ENCODE measurements around the gene PRMT2. TPM values are rescaled to one million over a fixed set of nuclear protein-coding genes. Genes with fewer than 3 reads are reported as not detected.

The PRMT2 gene
- total RNA-seq, 1 donor from 2014 or later = 74.8 TPM

DNA sequence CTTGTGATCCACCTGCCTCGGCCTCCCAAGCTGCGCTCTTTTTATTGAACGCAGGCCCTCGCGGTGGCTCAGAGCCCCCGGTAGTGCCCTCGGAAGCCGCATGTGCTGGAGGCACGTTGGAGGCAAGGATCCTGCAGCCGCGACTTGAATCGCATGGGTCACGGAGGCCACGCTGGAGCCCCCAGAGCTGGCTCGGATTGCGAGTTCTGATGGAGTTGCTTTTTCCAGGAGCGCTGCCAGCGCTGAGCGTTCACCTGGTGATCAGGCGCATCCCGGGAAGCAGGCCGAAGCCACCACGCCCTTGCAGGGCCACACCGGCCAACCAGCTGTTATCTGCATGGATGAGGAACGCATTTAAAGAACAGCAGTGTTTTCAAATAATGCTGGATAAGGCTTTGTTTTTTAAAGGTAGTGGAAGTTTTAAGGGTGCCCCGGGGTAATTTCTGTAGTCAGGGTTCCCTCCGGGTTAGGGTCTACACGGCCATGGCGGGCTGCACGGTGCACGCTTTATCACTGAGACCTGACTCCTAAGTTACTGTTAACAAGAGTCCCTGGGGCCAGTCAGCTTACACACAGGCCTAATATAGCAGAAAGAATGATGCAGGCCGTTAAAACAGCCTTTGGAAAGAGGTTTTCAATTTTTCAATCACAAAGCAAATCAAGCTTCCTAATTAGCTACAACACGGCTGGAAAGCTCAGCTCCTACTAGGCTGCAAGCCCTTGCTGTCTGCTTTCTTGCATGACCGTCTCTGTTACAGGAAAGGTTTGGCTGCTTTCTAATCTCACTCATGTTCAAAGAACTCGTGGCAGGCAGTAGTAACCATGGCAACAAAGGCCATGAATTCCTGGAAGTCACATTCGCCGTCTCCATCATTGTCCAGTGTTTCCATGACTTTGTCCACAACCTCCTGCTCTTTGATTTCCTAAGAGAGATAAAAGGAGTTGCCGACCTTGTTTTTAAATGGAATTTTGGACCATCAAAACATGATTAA, 36.6 kb upstream of the PRMT2 start:
- Mint-ChIP-seq H3K4me3 (peak overlapping the region; percentile 44), H3K36me3 (no peaks in the 10 kb centered on the region), H3K9me3 (no peaks in the 10 kb centered on the region), H3K27me3 (no peaks in the 10 kb centered on the region), H3K4me1 (ENCODE audit: unreplicated experiment) (peaks cover 23% of the 10 kb centered on the region), H3K27ac (peak overlapping the region; percentile 8)
- TF ChIP-seq, protein P1, sequence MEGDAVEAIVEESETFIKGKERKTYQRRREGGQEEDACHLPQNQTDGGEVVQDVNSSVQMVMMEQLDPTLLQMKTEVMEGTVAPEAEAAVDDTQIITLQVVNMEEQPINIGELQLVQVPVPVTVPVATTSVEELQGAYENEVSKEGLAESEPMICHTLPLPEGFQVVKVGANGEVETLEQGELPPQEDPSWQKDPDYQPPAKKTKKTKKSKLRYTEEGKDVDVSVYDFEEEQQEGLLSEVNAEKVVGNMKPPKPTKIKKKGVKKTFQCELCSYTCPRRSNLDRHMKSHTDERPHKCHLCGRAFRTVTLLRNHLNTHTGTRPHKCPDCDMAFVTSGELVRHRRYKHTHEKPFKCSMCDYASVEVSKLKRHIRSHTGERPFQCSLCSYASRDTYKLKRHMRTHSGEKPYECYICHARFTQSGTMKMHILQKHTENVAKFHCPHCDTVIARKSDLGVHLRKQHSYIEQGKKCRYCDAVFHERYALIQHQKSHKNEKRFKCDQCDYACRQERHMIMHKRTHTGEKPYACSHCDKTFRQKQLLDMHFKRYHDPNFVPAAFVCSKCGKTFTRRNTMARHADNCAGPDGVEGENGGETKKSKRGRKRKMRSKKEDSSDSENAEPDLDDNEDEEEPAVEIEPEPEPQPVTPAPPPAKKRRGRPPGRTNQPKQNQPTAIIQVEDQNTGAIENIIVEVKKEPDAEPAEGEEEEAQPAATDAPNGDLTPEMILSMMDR (conservative IDR thresholded peaks at IDR 0.05) = no peak
- DNase-seq (ENCODE audit: extremely low spot score, unreplicated experiment) = no peak

DNA sequence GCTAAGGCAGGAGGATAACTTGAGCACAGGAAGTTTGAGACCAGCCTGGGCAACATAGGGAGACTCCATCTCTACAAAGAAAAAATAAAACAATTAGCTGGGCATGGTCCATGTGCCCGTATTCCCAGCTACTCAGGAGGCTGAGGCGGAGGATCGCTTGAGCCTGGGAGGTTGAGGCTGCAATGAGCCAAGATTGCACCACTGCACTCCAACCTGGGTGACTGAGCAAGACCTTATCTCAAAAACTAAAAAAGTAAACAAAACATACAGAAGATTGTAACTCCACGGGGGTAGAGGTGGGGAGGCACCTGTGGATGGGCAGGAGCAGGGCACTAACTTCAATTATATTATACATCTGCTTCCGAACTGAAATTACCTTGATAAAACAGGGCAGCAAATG, 35.2 kb upstream of the PRMT2 start:
- H3K36me3 Mint-ChIP-seq = no peaks in the 10 kb centered on the region
- DNase-seq (ENCODE audit: extremely low spot score, unreplicated experiment) = no peak
- H3K4me3 Mint-ChIP-seq = no peak overlapping the region
- H3K27me3 Mint-ChIP-seq = peaks cover 2% of the 10 kb centered on the region
- TF ChIP-seq, protein P1 (conservative IDR thresholded peaks at IDR 0.05) = no peak
- no peak overlapping the region for H3K27ac Mint-ChIP-seq
- peaks cover 35% of the 10 kb centered on the region for H3K4me1 Mint-ChIP-seq (ENCODE audit: unreplicated experiment)
- no peaks in the 10 kb centered on the region for H3K9me3 Mint-ChIP-seq

DNA sequence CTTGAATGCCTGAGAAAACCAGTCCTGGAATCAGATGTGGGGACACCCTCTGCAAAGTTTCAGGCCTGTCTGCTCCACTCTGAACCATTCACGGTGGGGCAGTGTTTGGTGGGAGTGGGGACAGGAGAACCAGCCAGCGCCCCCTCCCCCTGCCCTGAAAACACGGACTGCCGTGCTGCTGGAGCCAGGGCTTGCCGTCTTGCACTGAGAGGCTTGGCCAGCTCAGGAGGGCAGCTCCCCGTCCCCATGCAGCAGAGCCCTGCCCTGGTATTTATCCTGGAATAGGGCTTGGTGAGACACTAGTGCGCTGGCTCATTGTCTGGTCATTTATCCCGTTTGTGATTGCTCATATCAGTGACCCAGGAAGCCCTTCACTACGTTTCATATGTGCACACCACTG, 34.5 kb upstream of the PRMT2 start:
- Mint-ChIP-seq H3K4me1 (ENCODE audit: unreplicated experiment) (peaks cover 35% of the 10 kb centered on the region), H3K9me3 (no peaks in the 10 kb centered on the region), H3K27ac (no peak overlapping the region), H3K4me3 (no peak overlapping the region), H3K36me3 (no peaks in the 10 kb centered on the region), H3K27me3 (peaks cover 2% of the 10 kb centered on the region)
- TF ChIP-seq, protein P1 (conservative IDR thresholded peaks at IDR 0.05) = no peak
- DNase-seq (ENCODE audit: extremely low spot score, unreplicated experiment) = no peak

DNA sequence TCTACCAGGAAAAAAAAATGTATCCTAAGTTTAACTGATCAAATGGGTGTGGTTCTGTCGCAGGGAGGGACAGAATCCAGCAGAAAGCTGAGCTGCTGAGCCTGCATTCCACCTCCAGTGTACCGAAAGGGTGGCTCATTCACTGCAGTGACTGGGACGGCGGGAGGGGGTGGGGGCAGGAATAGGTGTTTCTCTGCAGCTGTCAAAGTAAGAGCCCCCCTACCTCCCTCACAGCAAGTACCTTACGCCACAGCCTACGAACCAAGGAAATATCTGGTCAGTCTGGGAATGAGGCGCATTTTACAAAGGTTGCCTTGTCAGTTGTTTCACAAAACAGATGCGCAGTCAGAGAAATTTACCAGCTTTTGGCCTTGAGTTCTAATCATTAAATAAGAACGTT, 32.2 kb upstream of the PRMT2 start:
- no peak overlapping the region for H3K27ac Mint-ChIP-seq
- H3K4me3 Mint-ChIP-seq = no peak overlapping the region
- peaks cover 35% of the 10 kb centered on the region for H3K4me1 Mint-ChIP-seq (ENCODE audit: unreplicated experiment)
- DNase-seq (ENCODE audit: extremely low spot score, unreplicated experiment) = no peak
- H3K9me3 Mint-ChIP-seq = no peaks in the 10 kb centered on the region
- TF ChIP-seq, protein P1 (conservative IDR thresholded peaks at IDR 0.05) = no peak
- H3K27me3 Mint-ChIP-seq = peaks cover 7% of the 10 kb centered on the region
- H3K36me3 Mint-ChIP-seq = no peaks in the 10 kb centered on the region

DNA sequence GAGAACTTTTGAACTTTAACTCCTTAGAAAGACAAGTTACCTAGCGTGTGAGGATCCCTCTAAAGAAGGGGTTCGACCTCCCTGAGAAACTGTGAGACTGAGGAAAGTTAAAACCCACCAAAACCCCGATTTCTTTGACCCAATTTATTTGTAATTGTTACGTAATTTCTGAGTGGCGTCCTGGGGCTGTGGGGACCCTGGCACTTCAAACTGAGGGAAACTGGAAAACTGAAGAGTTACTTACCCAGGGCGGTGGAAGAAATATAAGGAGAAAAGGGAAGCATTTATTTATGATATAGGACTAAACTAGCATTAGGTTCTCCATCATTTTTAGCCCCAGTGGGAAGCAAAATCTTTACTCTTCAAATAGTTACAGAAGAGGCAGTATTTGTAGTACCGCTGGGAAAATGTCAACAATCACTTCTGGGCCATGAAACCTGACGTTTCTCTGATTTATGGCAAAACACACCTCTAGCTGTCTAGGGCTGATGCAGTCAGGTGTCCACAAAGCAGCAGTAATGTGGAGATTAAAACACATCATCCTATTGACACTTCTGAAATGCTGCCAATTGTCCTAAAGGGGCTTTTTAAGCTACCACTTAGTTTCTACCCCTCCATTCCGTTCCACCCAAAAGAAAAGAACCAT, 31.0 kb upstream of the PRMT2 start:
- Mint-ChIP-seq H3K9me3 (no peaks in the 10 kb centered on the region), H3K27ac (no peak overlapping the region), H3K4me1 (ENCODE audit: unreplicated experiment) (peaks cover 28% of the 10 kb centered on the region), H3K27me3 (peaks cover 7% of the 10 kb centered on the region), H3K36me3 (no peaks in the 10 kb centered on the region), H3K4me3 (peak overlapping the region; percentile 36)
- DNase-seq (ENCODE audit: extremely low spot score, unreplicated experiment) = no peak
- TF ChIP-seq, protein P1 (conservative IDR thresholded peaks at IDR 0.05) = no peak

All from type B pancreatic cell (in vitro differentiated cells).